ENCODE measurements around the gene PCYOX1L. TPM values are rescaled to one million over a fixed set of nuclear protein-coding genes. Genes with fewer than 3 reads are reported as not detected.

Gene PCYOX1L
- total and polyA plus RNA-seq, 9 of the 15 experiments (the other 6 are each of a cell fraction or from before 2014, with no cell fraction given) = 2.3 to 17.9 (median 6.0) TPM

GRCh38 chr5:149366169-149366729, 8.4 kb downstream of the PCYOX1L start (continued):
- TF ChIP-seq FOXO4 (CRISPR knock-in tag; IDR thresholded peaks at IDR 0.05) (no peak), CEBPG (CRISPR knock-in tag; IDR thresholded peaks at IDR 0.05) (peak; percentile 14; the same call in 1 of the 2 replicates), CEBPG (tag; conservative IDR thresholded peaks at IDR 0.05 in 1 of 2, IDR thresholded peaks at IDR 0.05 in 1 of 2) (no peak), RBM25 (IDR thresholded peaks at IDR 0.05; ENCODE audit: low read depth, low read length, severe bottlenecking) (peak; percentile 80), FOXJ3 (CRISPR knock-in tag; IDR thresholded peaks at IDR 0.05) (no peak)

DNA sequence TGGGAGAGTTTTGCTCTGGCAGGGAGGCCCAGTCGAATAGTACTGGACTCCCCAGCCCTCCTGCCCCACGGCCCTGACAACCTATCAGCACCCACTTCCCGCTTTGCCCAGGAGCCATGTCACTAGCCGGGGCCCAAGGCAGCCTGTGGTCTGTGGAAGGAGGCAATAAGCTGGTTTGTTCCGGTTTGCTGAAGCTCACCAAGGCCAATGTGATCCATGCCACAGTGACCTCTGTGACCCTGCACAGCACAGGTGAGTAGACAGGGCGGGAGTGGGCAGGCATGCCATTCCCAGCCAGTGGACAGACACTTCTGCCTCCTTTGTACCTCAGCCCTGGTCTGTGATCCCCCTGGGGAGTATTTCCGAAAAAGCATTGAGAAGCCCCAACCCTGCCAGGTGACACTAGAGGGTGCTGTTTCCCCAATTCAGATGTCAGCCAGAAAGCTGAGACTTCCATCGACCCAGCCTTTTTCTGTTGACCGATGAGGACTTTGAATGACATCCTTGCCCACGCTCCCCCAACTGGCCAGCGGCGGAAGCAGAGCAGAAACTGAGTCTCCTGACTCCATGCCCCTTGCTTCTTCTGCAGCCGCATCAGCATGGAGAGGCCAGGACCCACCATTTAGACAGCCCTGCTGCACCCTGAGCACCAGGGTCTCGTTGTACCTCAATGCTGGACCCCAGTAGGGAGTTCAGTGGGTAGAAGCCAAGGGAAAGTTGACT, 9.6 kb downstream of the PCYOX1L start:
- WGBS (ENCODE audit: insufficient coverage, low coverage, missing lambda C conversion rate) = 21% methylated on average over 14 of the region's 14 CpGs
- Histone ChIP-seq H3K4me3 (no peak overlapping the region), H3K9ac (ENCODE audit: insufficient read depth in 1 of 2, low read depth in 2 of 2, low read length in 2 of 2) (peak overlapping the region in 1 of 2 experiments; percentile 77; a peak in 2 of 4 replicates), H3K9me3 (replicated peaks; ENCODE audit: control insufficient read depth, insufficient read depth, low read depth, low read length) (no peaks in the 10 kb centered on the region), H4K20me1 (replicated peaks; ENCODE audit: control insufficient read depth, insufficient read depth, low read length) (no peaks in the 10 kb centered on the region), H3K9me1 (ENCODE audit: control insufficient read depth, insufficient read depth, low read length) (no peaks in the 10 kb centered on the region), H3K36me3 (ENCODE audit: control insufficient read depth, insufficient read depth, low read length) (no peaks in the 10 kb centered on the region), H3K4me2 (ENCODE audit: insufficient read depth, low read length) (peak overlapping the region; percentile 34; the same call in 1 of the 2 replicates), H3K4me1 (replicated peaks in 1 of 2; ENCODE audit: control insufficient read depth in 2 of 2, insufficient read depth in 2 of 2, low read length in 2 of 2) (peaks cover 23 to 25% of the 10 kb centered on the region in 2 experiments; a peak in 4 of 5 replicates), H3K27me3 (ENCODE audit: control insufficient read depth in 2 of 2, insufficient read depth in 2 of 2, low read length in 2 of 2) (no peaks in the 10 kb centered on the region), H3K79me2 (ENCODE audit: control insufficient read depth, insufficient read depth, low read length) (no peaks in the 10 kb centered on the region), H2AFZ (ENCODE audit: low read depth, low read length) (peak overlapping the region; percentile 37; the same call in 1 of the 2 replicates), H3K27ac (ENCODE audit: extremely low read depth, low read depth, low read length) (no peak overlapping the region)
- intact Hi-C loops (cut with micrococcal nuclease) = loop anchor here (1.0 to 5.0 kb wide), 4 partner anchors 50 to 251 kb away; no protein-coding TSS in a partner anchor
- DNase-seq (ENCODE audit: extremely low read depth in 1 of 4, low spot score in 3 of 4) (peak; percentile 74 to 90 (median 81)), FAIRE-seq (peak; percentile 99), ATAC-seq (peak; percentile 90)
- BruUV-seq (replicated peaks) = no TSS peak
- ChIA-PET CTCF (ENCODE audit: low intra/inter-chr PET ratio) (interaction anchor here (0.6 to 1.8 kb wide), 6 partner anchors 47 to 461 kb away, joined by 3 to 9 read pairs (median 4); no protein-coding TSS in a partner anchor), POLR2A (interaction anchor here (0.6 to 2.1 kb wide), 13 partner anchors 10 to 196 kb away, joined by 3 to 9 read pairs (median 3); partner anchors contain the start of genes GRPEL2 and PCYOX1L)
- in situ Hi-C loops (cut with MboI) = no loop called here
- no peak for TF ChIP-seq ARNT (IDR thresholded peaks at IDR 0.05)
- 0 out of 2 replicates have a peak, but pooled peaks have one; percentile 61 for TF ChIP-seq CTBP1 (IDR thresholded peaks at IDR 0.05; ENCODE audit: borderline replicate concordance)
- no peak for TF ChIP-seq POLR2H (tag; IDR thresholded peaks at IDR 0.05; ENCODE audit: low read depth)
- TF ChIP-seq GTF2F1 (IDR thresholded peaks at IDR 0.05; ENCODE audit: low read depth, low read length) = no peak
- no peak for TF ChIP-seq CLOCK (CRISPR knock-in tag; IDR thresholded peaks at IDR 0.05; ENCODE audit: borderline replicate concordance)

Data from K562 (cell line).